GM18861 (cell line): ENCODE measurements around the gene CTNNA2.

Experiments used
- ATAC-seq: cut with Tn5 transposase; IDR thresholded peaks from one replicate; pipeline ENCODE4 v1.9.1; 2021; ENCODE audit not compliant: unreplicated experiment

CTNNA2 gene

DNA sequence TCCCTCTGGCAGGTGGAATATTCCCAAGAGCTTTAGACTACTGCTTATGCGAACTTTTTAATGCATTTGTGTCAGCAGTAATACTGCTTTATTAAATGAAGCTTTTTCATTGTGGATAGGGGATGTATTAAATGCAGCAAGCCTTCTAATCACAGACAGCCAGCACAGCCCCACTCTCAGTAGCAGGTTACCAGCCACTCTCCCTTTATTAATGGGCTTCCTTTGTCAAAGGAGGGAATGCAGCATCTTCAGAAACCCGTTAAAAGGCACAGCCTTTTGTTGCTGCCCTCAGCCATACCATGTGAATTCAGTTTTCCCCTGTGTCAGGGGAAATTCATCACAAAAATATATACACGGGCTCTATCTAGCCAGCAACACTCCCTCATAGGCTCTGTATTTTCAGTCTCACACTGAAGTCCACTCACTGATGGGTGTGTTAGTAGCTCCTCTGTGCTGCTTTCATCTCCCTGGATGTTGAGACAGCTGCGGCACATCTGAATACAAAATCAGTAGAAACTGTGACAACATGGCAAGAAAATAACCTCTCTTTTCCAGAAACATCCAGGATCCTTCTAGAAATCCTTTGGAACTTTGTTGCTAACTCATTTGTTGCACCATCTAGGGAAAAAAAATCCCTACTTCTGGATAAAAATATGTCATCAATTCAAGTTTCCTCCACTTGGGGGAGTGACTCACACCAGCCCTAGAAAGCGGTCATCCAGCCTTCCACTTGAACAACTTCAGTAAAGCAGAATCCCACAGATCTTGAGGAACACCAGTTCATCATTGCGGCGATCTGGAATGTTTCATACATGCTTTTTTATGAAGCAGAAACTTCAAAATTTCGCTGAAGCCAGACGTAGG lies 743.3 kb downstream of the CTNNA2 start:
- no peak for ATAC-seq

DNA sequence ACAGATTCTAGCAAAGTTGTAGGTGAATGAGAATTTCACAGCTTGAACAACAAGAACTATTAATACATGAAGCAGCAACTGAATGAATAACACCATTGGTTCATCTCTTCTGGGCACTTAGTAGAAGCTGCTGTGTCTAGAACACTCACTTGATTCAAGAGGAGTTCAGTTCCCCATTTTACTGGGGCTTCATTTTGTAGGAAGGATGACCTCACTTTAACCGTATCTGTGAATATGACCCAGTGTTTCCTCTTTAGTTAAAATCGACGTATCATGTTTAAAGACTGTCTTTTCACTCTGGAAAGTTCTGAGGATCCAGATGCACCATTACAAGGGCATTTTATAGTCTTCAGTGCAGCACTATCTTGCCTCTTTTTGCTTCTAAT lies 743.9 kb downstream of the CTNNA2 start:
- ATAC-seq = no peak

DNA sequence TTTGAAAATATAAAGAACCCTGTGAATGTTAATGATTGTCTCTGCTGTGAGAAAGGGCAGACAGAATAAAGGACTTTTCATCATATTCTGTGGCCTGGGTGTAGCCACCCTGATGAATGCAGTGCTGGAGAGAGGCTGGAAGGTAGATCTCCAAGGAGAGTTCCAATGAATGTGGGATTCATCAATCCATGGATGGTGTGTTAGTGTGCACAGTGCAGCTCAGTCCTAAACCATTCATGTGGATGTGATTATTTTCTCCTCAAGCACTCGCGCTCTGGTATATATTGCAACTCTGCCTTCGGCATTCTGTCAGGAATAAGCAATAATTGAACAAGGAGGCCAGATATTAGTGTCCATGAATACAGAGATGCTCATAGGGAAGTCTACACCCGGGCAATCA lies 744.6 kb downstream of the CTNNA2 start:
- no peak for ATAC-seq

DNA sequence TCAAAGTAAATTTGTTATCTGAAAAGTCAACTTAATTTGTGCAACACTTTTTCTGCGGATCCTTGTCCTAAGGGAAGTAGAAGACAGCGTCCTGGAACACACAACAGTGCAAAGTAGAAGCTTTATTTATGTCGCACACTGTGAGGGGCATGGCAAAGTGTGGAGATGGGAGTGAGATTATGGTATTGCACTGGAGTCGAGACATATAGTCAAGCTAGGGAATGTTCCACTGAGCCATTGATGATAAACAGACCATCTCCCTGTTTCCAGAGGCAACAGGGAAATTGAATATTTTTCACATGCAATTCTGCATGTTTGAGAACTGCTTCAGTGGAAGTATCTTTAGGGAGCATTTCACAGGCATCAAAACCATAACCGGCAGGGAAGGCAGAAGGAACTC lies 745.5 kb downstream of the CTNNA2 start:
- no peak for ATAC-seq

DNA sequence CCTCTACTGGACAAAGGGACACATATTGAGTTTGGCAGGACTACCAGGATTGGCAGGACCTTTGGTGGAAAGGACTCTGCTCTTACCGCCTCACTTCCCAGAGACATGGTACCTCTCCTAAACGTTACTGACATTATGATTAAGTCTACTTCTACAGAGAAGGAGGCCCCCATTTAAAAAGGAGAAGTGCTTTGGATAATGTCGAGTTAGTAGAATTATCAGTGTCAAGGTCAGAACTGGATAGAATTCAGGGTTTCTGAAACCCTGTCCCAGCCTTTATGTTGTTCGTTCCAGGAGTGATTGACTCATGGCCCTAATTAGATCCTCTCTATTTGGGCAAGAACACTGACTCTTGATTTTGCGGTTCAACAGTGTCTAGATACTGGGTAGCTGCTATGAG lies 745.9 kb downstream of the CTNNA2 start:
- no peak for ATAC-seq

DNA sequence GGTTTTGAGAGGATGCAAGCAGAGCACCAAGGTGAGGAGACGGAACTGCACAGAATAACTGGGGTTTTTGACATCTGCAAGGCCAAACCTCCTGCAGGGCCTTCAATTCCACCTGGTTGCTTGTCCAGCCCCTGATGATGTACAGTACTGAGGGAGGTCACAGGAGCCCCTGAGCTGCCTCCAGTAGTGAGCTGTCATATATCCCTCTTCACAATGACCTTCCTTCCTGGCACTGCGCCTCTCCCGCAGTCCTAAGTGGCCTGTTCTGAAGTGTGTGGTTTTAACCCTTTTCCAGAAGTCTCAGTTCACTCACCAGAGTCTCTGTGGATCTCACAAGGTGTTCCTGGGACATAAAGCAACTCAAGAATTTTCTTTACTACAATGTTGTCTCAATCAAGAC lies 746.4 kb downstream of the CTNNA2 start:
- ATAC-seq = no peak

DNA sequence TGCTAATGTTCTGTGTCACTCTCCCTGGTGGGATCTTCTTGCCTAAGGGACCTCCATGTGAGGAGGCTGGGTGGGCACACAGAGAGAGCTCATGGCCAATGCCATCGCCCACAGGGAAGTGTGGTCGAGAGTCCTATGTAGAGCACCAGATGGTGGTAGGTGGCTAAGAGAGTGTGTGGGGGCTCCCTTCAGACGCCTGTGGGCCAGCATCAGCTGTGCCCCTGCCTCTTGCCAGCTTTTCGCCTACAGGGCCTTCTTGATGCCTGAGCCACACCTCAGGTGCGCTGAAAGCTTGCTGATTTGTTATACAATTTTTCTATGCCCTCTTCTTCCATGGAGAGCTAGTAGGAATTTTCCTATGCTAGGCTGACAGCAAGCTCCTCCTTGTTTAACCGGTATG lies 753.4 kb downstream of the CTNNA2 start:
- no peak for ATAC-seq

DNA sequence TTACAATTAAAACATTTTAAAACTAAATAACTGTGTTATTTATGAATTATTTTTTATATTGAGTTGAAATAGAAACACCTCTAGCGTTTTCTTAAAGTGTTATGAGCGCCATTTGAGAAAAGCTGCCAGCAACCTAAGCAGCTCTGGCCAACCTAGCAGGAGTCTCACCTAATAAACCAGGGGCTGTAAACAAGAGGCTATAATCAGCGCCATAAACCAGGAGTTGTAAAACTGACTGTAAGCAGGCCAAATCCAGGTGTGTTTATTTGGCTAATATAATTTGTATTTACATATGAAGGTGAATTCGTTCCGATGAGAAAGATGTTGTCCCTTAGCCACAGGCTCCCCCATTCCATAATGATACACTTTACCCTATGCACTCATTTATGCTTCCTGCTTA lies 757.0 kb downstream of the CTNNA2 start:
- no peak for ATAC-seq

DNA sequence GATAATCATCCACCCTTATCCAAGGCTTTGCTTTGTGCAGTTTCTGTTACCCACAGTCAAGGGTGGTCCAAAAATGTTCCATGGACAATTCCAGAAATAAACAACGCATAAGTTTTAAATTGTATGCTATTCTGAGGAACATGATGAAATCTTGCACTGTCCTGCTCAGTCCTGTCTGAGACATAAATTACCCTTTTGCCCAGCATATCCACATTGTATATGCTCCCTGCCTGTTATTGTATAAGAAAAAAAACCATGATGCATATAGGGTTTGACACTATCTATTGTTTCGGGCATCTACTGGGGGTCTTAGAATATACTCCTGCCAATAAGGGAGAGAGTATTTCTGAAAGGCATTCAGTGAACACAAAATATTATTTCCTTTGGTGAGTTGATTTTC lies 767.7 kb downstream of the CTNNA2 start:
- ATAC-seq = no peak

DNA sequence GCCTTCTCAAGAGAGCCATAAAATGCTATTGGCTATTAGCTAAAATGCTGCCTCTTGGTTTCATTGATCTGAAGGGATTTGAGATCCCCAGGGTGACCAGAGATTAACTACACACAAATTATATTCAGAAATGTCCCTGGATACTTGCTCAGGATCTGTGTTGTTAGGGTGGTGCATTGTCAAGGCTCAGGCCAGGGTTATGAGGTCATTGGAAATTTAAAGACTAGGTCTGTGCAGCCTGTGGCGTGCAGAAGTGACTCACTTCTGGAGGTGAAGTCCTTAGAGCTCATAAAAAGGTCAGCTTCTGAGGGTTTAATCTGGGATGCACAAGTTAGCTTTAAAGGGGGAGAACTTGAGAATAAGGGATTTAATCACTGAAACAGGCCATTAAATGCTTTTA lies 768.2 kb downstream of the CTNNA2 start:
- no peak for ATAC-seq

DNA sequence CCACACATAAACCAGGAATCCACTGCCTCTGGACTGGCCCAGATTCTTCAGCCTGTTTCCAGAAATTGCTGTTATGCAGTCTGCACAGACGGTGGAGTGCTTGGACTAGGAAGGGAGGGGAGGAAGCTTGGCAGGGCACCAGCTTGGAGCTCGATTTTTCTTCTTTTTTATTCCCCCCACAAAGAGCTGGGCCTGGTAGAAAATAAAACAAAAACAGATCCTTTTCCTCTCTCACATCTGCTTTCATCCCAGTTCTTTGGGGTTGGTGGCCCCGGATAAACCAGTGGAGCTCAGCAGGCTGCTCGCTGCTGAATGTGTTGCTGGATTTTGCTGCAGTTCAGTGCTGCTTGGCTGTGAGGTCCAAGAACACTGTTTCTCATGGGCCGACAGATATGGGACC lies 775.7 kb downstream of the CTNNA2 start:
- ATAC-seq = no peak

DNA sequence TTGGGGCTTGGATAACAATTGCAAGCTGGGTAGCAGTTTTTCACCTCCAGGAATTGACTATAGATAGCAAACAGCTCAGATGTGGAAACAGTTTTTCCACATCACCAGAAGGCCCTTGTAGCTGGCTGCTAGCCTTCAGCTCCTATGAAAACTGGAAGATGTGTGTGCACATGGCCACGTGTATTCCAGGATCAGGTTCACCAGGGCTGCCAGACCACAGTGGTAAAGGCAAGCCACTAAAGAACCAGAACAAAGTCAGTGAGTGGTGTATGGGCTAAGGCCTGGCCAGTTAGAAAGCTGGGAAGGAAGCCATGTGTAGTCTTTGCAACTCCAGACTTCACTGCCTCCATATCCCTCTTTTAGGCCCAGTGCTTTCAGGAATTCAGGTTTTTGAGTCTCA lies 778.8 kb downstream of the CTNNA2 start:
- ATAC-seq = no peak

DNA sequence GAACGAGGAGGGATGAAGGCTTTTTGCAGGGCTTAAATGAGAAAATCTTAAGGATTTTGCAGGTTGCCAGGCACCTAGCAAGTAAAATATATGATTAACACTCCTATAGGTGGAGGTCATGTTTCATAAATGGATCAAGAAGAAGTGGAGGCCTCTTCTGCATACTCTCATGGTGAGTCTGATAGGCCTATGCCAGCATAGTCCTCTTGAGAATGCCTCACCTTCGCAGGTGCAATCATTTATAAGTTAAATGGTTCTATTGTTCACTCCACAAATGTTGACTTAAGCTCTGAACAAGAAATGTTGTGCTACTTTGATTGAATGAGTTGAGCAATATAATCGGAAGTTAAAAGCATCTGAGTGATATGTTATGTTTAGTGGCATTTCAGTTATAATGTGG lies 779.6 kb downstream of the CTNNA2 start:
- no peak for ATAC-seq

DNA sequence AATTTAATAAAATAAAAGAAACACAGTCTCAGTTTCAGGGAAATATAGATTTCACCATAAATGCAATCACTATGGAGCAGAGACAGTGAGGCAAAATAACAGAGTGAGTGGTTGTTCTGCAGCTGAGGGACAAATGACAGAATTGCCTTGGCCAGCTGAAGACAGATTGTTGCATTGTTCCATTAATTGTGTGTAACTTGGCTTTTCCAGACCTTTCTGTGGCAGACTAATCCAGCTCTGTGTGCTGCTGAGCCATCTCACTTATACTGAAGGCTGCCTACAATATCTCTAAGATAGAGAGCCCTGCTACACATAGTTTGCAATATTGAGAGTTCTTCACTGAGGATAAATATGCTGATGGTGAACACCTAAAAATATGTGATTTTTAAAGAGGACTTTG lies 780.2 kb downstream of the CTNNA2 start:
- no peak for ATAC-seq

DNA sequence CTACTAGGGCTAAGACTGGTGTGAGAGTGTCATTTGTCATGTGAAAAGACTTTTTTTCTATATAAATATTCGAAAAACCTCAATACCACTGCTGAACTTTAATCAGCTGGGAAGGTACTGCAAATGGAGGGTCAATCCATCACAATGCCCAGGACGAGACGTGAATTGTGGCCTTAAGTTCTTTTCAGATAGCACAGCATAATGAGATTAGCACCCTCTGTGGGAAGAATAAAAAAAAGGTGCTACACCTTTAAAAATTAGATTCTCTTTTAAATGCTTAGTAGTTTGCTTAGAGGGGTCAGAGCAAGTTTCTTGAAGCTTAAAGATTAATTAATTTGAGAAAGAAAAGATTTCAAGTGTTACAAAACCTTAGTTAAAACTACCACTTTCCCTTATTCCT lies 786.1 kb downstream of the CTNNA2 start:
- no peak for ATAC-seq

DNA sequence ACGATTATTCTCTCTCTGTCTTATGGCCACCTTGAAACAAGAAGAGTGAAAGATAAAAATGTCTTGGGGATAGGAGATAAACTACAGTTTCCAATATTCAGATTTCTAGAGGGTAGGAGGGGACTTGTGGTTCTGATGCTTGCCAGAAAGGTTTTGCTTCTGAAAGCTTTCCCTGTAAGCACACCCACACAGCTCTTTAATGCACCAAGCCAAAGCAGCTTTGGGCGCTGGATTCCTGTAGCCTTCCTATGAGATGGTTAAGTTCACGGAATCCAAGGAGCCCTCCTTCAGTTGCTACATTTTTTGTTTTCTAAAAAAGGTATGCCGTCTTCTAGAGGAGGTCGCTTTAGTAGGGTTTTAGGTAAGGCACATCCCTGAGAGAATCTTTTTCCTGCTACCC lies 786.8 kb downstream of the CTNNA2 start:
- ATAC-seq = no peak

DNA sequence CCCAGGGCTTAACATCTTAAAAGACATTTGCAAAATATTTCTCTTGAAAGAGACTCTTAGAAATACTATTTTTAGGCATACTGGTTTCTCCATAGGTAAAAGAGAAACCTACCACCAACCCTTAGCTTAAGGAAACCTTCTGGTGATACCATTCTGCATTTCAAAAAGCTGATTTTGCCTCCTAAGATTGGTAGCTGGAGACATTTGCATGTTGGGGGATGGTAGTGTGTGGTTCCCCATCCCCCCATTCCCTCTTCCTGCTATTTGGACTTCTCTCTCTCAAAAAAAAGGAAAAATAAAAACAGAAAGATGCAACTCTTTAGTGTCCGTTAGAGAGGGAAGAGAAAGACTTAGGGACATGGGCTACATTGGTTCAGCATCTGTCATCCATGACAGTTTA lies 787.5 kb downstream of the CTNNA2 start:
- ATAC-seq = no peak

DNA sequence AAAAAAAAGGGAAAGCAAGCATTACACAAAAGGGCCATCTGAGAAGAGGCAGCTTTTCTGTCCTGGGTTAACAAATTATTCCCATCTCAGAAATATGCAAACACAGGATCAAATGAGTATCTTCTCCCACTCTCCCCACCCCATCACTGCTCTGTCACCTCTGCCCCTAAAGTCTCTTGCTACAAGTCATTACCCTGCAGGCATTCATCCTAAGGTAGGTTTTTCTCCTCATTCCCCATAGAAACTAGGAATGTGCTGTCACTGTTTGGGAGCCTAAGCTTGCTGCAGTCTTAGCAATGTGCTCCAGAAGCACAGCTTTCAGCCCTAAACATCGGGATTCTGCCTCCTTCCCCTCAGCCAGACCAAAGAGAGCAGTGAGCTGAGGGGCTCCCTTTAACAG lies 788.1 kb downstream of the CTNNA2 start:
- no peak for ATAC-seq

DNA sequence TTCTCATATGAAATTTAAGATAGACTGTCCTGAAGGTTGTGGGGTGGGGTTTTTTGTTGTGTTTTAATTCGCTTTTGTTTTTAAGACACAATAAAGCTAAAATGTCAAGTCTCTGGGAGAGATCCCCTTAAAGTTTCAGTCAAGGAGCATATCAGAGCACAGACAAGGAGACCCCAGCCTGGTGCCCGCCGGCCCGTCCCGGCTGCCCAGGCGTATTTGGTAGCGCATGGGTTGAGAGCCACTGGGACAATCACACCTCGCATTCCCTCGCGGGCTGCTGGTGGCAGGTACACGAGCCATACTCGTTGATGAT lies 789.1 kb downstream of the CTNNA2 start:
- no peak for ATAC-seq

DNA sequence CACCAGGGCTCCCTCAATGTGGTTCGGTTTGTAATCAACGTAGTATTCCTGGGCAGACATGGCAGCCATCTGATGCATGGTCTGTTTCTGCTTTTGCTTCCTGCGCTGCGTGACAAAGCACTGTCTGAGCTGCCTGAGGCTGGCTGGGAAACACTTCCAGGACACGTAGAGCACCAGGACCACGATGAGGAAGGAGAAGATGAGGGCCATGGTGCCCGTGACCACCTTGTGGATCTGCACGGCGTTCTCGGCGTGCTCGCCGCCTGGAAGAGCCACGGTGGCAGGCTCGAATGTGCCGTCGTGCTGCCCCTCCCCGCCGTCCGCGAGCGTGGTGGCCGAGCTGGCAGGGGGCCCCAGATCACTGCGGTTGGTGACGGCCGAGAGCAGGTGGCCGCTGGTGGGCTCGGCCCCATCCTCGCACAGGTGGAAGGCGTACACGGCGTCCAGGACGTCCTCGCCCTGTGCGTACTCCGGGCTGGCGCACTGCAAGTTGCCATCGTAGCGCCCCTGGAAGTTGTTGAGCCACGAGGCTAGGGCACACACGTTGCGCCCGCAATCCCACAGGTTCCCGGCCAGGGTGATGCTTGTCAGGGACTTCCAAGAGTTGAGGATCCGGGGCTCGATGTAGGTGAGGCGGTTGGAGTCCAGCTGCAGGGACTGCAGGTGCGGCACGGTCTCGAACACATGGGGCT lies 789.6 kb downstream of the CTNNA2 start:
- no peak for ATAC-seq

DNA sequence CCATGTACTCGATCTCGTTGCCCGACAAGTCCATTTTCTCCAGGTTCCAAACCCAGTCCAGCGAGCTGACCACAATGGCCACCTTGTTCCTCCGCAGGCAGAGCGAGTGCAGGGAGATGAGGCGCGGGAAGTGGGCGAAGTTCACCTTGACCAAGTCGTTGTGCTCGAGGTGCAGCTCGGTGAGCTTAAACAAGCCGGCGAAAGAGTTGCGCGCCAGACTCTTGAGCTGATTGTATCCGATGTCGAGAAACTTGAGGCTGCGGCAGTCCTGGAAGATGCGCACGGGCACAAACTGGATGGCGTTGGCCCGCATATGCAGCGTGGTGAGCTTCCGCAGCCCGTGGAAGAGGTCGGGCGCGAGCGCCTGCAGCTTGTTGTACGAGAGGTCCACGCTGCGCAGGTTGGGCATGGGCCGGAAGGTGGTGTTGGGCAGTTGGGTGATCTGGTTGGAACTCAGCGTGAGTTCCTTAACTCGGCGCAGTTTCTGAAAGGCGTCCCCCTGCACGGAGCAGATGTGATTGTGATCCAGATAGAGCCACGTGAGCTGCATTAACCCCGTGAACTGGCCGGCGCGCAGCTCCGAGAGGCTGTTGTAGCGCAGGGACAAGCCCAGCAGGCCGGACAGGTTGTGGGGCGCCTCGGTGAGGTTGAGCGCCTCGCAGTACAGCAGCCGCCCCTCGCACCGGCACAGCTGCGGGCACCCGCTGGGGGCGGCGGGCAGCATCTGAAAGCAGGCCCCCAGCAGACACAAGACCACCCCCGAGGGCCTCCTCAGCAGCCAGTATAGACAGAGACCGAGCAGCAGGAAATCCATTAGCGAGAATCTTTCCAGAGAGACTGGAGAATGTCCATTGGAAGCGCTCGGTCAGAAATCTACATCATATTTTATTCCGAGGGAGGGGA lies 790.4 kb downstream of the CTNNA2 start:
- no peak for ATAC-seq
